NB4 (cell line): ENCODE measurements around the gene MAGI2.

Source experiments
- DNase-seq: peaks from one replicate; pipeline ENCODE4 v3.0.0; 2010; ENCODE audit warnings: low read depth
- H3K4me3 ChIP-seq: one replicate; pipeline ENCODE4 v1.5.1; 2011; ENCODE audit warnings: mild to moderate bottlenecking, low read depth, low read length, moderate library complexity
- CTCF ChIP-seq: IDR thresholded peaks from one replicate; pipeline ENCODE4 v1.5.1; 2012; ENCODE audit warnings: low read depth, low read length
- MAX ChIP-seq: IDR thresholded peaks from 2 replicates; pipeline ENCODE4 v1.6.1; 2011; ENCODE audit warnings: low read depth, low read length
- MYC ChIP-seq: IDR thresholded peaks from 2 replicates; pipeline ENCODE4 v1.6.1; 2011; ENCODE audit warnings: low read depth, low read length
- POLR2A ChIP-seq: IDR thresholded peaks from 2 replicates; pipeline ENCODE4 v1.6.1; 2011; ENCODE audit warnings: mild to moderate bottlenecking; ENCODE audit not compliant: insufficient read length; ENCODE audit errors: extremely low read depth

Gene MAGI2

GRCh38 chr7:78429878-78430277 is 1023.6 kb downstream of the MAGI2 start:
- no peak for DNase-seq
- H3K4me3 ChIP-seq = no peak overlapping the region
- TF ChIP-seq MYC (no peak), MAX (no peak), POLR2A (no peak), CTCF (no peak)

- DNase-seq = no peak
- TF ChIP-seq CTCF = no peak
- TF ChIP-seq MYC = no peak
- TF ChIP-seq MAX = no peak
- TF ChIP-seq POLR2A = no peak
- H3K4me3 ChIP-seq = no peak overlapping the region
These were observed 1026.3 kb downstream of the MAGI2 start for GRCh38 chr7:78427209-78427608.

- DNase-seq = no peak
- no peak for TF ChIP-seq POLR2A
- TF ChIP-seq MYC = no peak
- no peak for TF ChIP-seq CTCF
- no peak for TF ChIP-seq MAX
- H3K4me3 ChIP-seq = no peak overlapping the region
These were observed 1033.5 kb downstream of the MAGI2 start for GRCh38 chr7:78420001-78420400.

- H3K4me3 ChIP-seq = no peak overlapping the region
- TF ChIP-seq CTCF (no peak), MAX (no peak), MYC (no peak), POLR2A (no peak)
- no peak for DNase-seq
These were observed 1036.2 kb downstream of the MAGI2 start for GRCh38 chr7:78417180-78417853.

- H3K4me3 ChIP-seq = no peak overlapping the region
- DNase-seq = no peak
- TF ChIP-seq MYC = no peak
- no peak for TF ChIP-seq CTCF
- no peak for TF ChIP-seq MAX
- TF ChIP-seq POLR2A = no peak
These were observed 1039.9 kb downstream of the MAGI2 start for GRCh38 chr7:78413568-78413967.
